KOPT-K1 (cell line): ENCODE results near the gene ANKRD24.
"Not testable (repeated sequence)": the region's sequence is repeated elsewhere in the genome, so short reads cannot be mapped to it uniquely, and the experiment has no call there.

Experiments
- H3K27ac ChIP-seq: fragments of 200-600 bp; sonication (generic); 2 replicates; pipeline ENCODE4 v1.5.1; 2016; ENCODE audit warnings: antibody characterized with exemption, mild to moderate bottlenecking, low read depth, low read length; ENCODE audit not compliant: poor library complexity, severe bottlenecking
- H3K36me3 ChIP-seq: fragments of 200-600 bp; sonication (generic); 2 replicates; pipeline ENCODE4 v1.5.1; 2017; ENCODE audit warnings: antibody characterized with exemption, mild to moderate bottlenecking, low read length, moderate library complexity; ENCODE audit not compliant: insufficient read depth
- H3K9me3 ChIP-seq: fragments of 200-600 bp; sonication (generic); 2 replicates; pipeline ENCODE4 v1.5.1; 2017; ENCODE audit warnings: antibody characterized with exemption, low read length, mild to moderate bottlenecking; ENCODE audit not compliant: insufficient read depth, poor library complexity, severe bottlenecking

ANKRD24 gene

GRCh38 chr19:4200940-4201542 lies 18.6 kb downstream of the ANKRD24 start:
- H3K27ac ChIP-seq, result no peak overlapping the region
- H3K36me3 ChIP-seq, result no peaks in the 10 kb centered on the region
- H3K9me3 ChIP-seq, result peaks cover 8% of the 10 kb centered on the region

- H3K27ac ChIP-seq, result no peak overlapping the region
- H3K36me3 ChIP-seq, result no peaks in the 10 kb centered on the region
- H3K9me3 ChIP-seq, result peaks cover 8% of the 10 kb centered on the region
These were observed 19.3 kb downstream of the ANKRD24 start for GRCh38 chr19:4201798-4202197.

GRCh38 chr19:4206818-4207484 lies 24.5 kb downstream of the ANKRD24 start:
- no peaks in the 10 kb centered on the region for H3K9me3 ChIP-seq
- no peaks in the 10 kb centered on the region for H3K36me3 ChIP-seq
- H3K27ac ChIP-seq, result no peak overlapping the region

GRCh38 chr19:4208385-4209094 lies 26.1 kb downstream of the ANKRD24 start:
- Histone ChIP-seq H3K36me3 (no peaks in the 10 kb centered on the region), H3K27ac (no peak overlapping the region), H3K9me3 (no peaks in the 10 kb centered on the region)

GRCh38 chr19:4210166-4210731 lies 27.8 kb downstream of the ANKRD24 start:
- Histone ChIP-seq H3K36me3 (no peaks in the 10 kb centered on the region), H3K9me3 (no peaks in the 10 kb centered on the region), H3K27ac (no peak overlapping the region)

GRCh38 chr19:4213116-4213515 lies 30.6 kb downstream of the ANKRD24 start:
- Histone ChIP-seq H3K27ac (no peak overlapping the region), H3K36me3 (no peaks in the 10 kb centered on the region), H3K9me3 (no peaks in the 10 kb centered on the region)

- Histone ChIP-seq H3K9me3 (no peaks in the 10 kb centered on the region), H3K36me3 (no peaks in the 10 kb centered on the region), H3K27ac (no peak overlapping the region)
These were observed 33.3 kb downstream of the ANKRD24 start for GRCh38 chr19:4215807-4216206.

GRCh38 chr19:4216846-4217245 lies 34.4 kb downstream of the ANKRD24 start:
- Histone ChIP-seq H3K9me3 (no peaks in the 10 kb centered on the region), H3K36me3 (no peaks in the 10 kb centered on the region), H3K27ac (no peak overlapping the region)

GRCh38 chr19:4217429-4218264 lies 35.2 kb downstream of the ANKRD24 start:
- Histone ChIP-seq H3K9me3 (no peaks in the 10 kb centered on the region), H3K36me3 (no peaks in the 10 kb centered on the region), H3K27ac (no peak overlapping the region)

GRCh38 chr19:4218523-4218922 lies 36.0 kb downstream of the ANKRD24 start:
- not testable (repeated sequence) for H3K9me3 ChIP-seq, H3K27ac ChIP-seq, H3K36me3 ChIP-seq

GRCh38 chr19:4220188-4220587 lies 37.7 kb downstream of the ANKRD24 start:
- no peaks in the 10 kb centered on the region for H3K9me3 ChIP-seq
- H3K27ac ChIP-seq, result no peak overlapping the region
- no peaks in the 10 kb centered on the region for H3K36me3 ChIP-seq

- no peaks in the 10 kb centered on the region for H3K9me3 ChIP-seq
- no peak overlapping the region for H3K27ac ChIP-seq
- H3K36me3 ChIP-seq, result no peaks in the 10 kb centered on the region
These were observed 42.0 kb downstream of the ANKRD24 start for GRCh38 chr19:4224470-4224869.

- Histone ChIP-seq H3K36me3 (no peaks in the 10 kb centered on the region), H3K27ac (no peak overlapping the region), H3K9me3 (no peaks in the 10 kb centered on the region)
These were observed 43.4 kb downstream of the ANKRD24 start for GRCh38 chr19:4225885-4226284.

GRCh38 chr19:4227771-4228170 lies 45.3 kb downstream of the ANKRD24 start:
- Histone ChIP-seq H3K9me3 (no peaks in the 10 kb centered on the region), H3K27ac (no peak overlapping the region), H3K36me3 (no peaks in the 10 kb centered on the region)

GRCh38 chr19:4228765-4229178 lies 46.3 kb downstream of the ANKRD24 start:
- Histone ChIP-seq H3K27ac (no peak overlapping the region), H3K36me3 (no peaks in the 10 kb centered on the region), H3K9me3 (no peaks in the 10 kb centered on the region)
